ENCODE results near the gene ARRDC1. TPM values are rescaled to one million over a fixed set of nuclear protein-coding genes. Genes with fewer than 3 reads are reported as not detected.

The ARRDC1 gene
- total RNA-seq, 2 donors from 2014 or later, result 78.1 to 93.6 TPM

- H3K4me1 ChIP-seq, result peaks cover 11% of the 10 kb centered on the region
- 80 to 82% methylated on average over 9 to 14 of the region's 14 CpGs for WGBS, 2 donors
- ATAC-seq (no peak), DNase-seq (no peak)
- intact Hi-C loops (cut with DNase I), result no loop called here
- TF ChIP-seq CTCF (IDR thresholded peaks at IDR 0.05) (no peak), POLR2A (IDR thresholded peaks at IDR 0.05) (no peak)
- H3K27ac ChIP-seq, result no peak overlapping the region
- no peaks in the 10 kb centered on the region for H3K9me3 ChIP-seq
- H3K4me3 ChIP-seq, result no peak overlapping the region
- H3K36me3 ChIP-seq (replicated peaks in 1 of 2; ENCODE audit: insufficient read depth in 1 of 2, low read depth in 2 of 2), result peaks cover 0 to 6% of the 10 kb centered on the region in 2 donors
- H3K27me3 ChIP-seq, result no peaks in the 10 kb centered on the region
Observed at GRCh38 chr9:137583347-137583746, 22.1 kb upstream of the ARRDC1 start.

GRCh38 chr9:137583957-137584356 is 21.5 kb upstream of the ARRDC1 start:
- Histone ChIP-seq H3K27me3 (no peaks in the 10 kb centered on the region), H3K27ac (no peak overlapping the region), H3K4me3 (no peak overlapping the region), H3K9me3 (no peaks in the 10 kb centered on the region), H3K36me3 (replicated peaks in 1 of 2; ENCODE audit: insufficient read depth in 1 of 2, low read depth in 2 of 2) (peaks cover 0 to 6% of the 10 kb centered on the region in 2 donors), H3K4me1 (peaks cover 16% of the 10 kb centered on the region)
- DNase-seq (no peak), ATAC-seq (no peak)
- intact Hi-C loops (cut with DNase I), result no loop called here
- TF ChIP-seq CTCF (IDR thresholded peaks at IDR 0.05), result no peak
- TF ChIP-seq POLR2A (IDR thresholded peaks at IDR 0.05), result no peak
- WGBS, 2 donors, result 87 to 100% methylated on average over 3 to 8 of the region's 8 CpGs

DNA sequence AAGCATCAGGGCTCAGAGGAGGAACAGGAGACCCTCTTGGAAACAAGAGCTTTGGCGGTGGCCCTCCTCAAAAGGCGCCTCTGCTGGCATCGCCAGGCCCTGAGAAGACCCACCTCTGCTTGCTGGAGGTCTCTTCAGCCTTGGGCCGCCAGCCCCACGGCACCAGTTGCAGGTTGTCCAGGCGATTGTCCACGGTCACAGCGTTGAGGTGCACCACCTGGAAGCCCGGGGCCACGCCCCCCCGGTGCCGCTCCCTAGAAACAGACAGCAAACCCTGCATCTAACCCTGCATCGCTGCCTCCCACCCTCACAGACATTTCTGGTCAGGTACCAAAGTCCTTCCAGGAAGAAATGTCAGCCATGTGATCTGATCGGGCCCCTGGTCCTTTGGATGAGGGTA is 18.6 kb upstream of the ARRDC1 start:
- Histone ChIP-seq H3K4me3 (no peak overlapping the region), H3K36me3 (replicated peaks in 1 of 2; ENCODE audit: insufficient read depth in 1 of 2, low read depth in 2 of 2) (peaks cover 0 to 6% of the 10 kb centered on the region in 2 donors), H3K27me3 (no peaks in the 10 kb centered on the region), H3K4me1 (peaks cover 28% of the 10 kb centered on the region), H3K27ac (no peak overlapping the region), H3K9me3 (no peaks in the 10 kb centered on the region)
- DNase-seq, result no peak
- WGBS, 2 donors, result 82 to 87% methylated on average over 3 to 14 of the region's 14 CpGs
- TF ChIP-seq POLR2A (IDR thresholded peaks at IDR 0.05), result no peak
- no peak for TF ChIP-seq CTCF (IDR thresholded peaks at IDR 0.05)
- intact Hi-C loops (cut with DNase I), result no loop called here
- no peak for ATAC-seq

DNA sequence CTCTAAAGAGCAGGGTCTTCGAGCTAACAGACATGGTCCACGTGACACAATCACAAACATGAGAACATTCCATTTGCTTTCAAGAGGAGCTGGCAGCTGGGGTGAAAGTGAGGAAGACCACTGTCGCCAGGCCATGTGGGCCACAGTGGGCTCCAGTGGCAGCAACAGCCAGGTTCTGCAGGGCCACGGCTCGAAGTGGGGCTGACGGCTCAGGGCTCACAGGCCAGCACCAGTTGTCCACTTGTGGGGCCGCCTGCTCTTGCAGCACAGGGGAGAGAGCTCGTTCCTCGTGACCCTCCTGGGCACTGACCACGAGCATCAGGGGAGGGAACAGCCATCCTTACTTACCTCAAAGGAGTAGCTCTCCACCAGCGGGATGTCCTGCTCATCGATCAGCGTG is 17.2 kb upstream of the ARRDC1 start:
- Histone ChIP-seq H3K4me1 (peaks cover 41% of the 10 kb centered on the region), H3K36me3 (replicated peaks in 1 of 2; ENCODE audit: insufficient read depth in 1 of 2, low read depth in 2 of 2) (peaks cover 0 to 6% of the 10 kb centered on the region in 2 donors), H3K27me3 (no peaks in the 10 kb centered on the region), H3K9me3 (no peaks in the 10 kb centered on the region), H3K27ac (no peak overlapping the region), H3K4me3 (no peak overlapping the region)
- WGBS, 2 donors, result 89 to 91% methylated on average over 6 to 12 of the region's 13 CpGs
- TF ChIP-seq POLR2A (IDR thresholded peaks at IDR 0.05) (no peak), CTCF (IDR thresholded peaks at IDR 0.05) (no peak)
- DNase-seq, result no peak
- intact Hi-C loops (cut with DNase I), result no loop called here
- ATAC-seq, result no peak

DNA sequence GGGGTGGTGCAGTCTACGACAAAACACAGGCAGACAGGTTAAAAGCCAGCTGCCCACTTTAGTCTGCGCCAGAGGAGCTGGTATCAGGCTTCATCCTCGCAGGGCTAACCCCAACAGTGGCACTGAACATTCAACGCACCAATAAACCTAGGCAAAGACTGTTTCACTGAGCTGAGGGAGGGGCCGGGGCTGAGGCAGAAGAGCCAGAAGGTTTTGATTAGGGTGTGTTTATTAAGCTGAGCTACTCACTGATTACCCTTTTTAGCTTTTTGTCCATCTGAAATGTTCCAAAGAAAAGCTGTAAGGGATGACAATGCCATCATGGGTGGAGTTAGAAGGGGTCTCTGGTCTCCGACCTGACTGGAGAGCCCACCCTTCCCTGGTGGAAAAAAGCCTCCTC is 16.6 kb upstream of the ARRDC1 start:
- Histone ChIP-seq H3K9me3 (no peaks in the 10 kb centered on the region), H3K27ac (no peak overlapping the region), H3K27me3 (no peaks in the 10 kb centered on the region), H3K4me1 (peaks cover 47% of the 10 kb centered on the region), H3K4me3 (no peak overlapping the region), H3K36me3 (replicated peaks in 1 of 2; ENCODE audit: insufficient read depth in 1 of 2, low read depth in 2 of 2) (peaks cover 0 to 6% of the 10 kb centered on the region in 2 donors)
- DNase-seq, result no peak
- 79 to 85% methylated on average over 5 to 6 of the region's 6 CpGs for WGBS, 2 donors
- no peak for ATAC-seq
- TF ChIP-seq CTCF (IDR thresholded peaks at IDR 0.05) (no peak), POLR2A (IDR thresholded peaks at IDR 0.05) (no peak)
- intact Hi-C loops (cut with DNase I), result no loop called here
